HG03280 (cell line): ENCODE measurements around the gene EDNRB.
A peak's percentile ranks its signal among the peaks of the same experiment; 100 is the strongest.
"Not testable (repeated sequence)": the region's sequence is repeated elsewhere in the genome, so short reads cannot be mapped to it uniquely, and the experiment has no call there.

Experiments used
- ATAC-seq: cut with Tn5 transposase; IDR thresholded peaks from one replicate; pipeline ENCODE4 v1.9.1; 2021; ENCODE audit warnings: mild to moderate bottlenecking, moderate library complexity; ENCODE audit not compliant: unreplicated experiment

Gene EDNRB

GRCh38 chr13:77918391-77919245, at the start of gene EDNRB:
Gene EDNRB (minus strand): TSS chr13:77918831. CDS start chr13:77918573, 258 bp downstream.
- no peak for ATAC-seq

- no peak for ATAC-seq
These were observed 48.0 kb upstream of the EDNRB start for GRCh38 chr13:77966671-77967070.

- no peak for ATAC-seq
These were observed 34.1 kb upstream of the EDNRB start for GRCh38 chr13:77952737-77953136.

- ATAC-seq = no peak
These were observed 33.6 kb upstream of the EDNRB start for GRCh38 chr13:77952276-77952675.

- ATAC-seq = no peak
These were observed 27.9 kb upstream of the EDNRB start for GRCh38 chr13:77946522-77946921.

GRCh38 chr13:77935063-77935462, 16.4 kb upstream of the EDNRB start:
- ATAC-seq = not testable (repeated sequence)

GRCh38 chr13:77930430-77930829, 11.8 kb upstream of the EDNRB start:
- peak; percentile 50 for ATAC-seq

GRCh38 chr13:77928909-77929308, 10.3 kb upstream of the EDNRB start:
- ATAC-seq = peak; percentile 89

- no peak for ATAC-seq
These were observed 7.0 kb upstream of the EDNRB start for GRCh38 chr13:77925616-77926015.

GRCh38 chr13:77919921-77920294, 1.3 kb upstream of the EDNRB start:
- no peak for ATAC-seq

- ATAC-seq = no peak
These were observed 752 bp upstream of the EDNRB start for GRCh38 chr13:77919246-77919920.

GRCh38 chr13:77916488-77916887, 2.1 kb downstream of the EDNRB start:
- no peak for ATAC-seq

- ATAC-seq = no peak
These were observed 2.9 kb downstream of the EDNRB start for GRCh38 chr13:77915686-77916085.

- no peak for ATAC-seq
These were observed 5.6 kb downstream of the EDNRB start for GRCh38 chr13:77913003-77913402.

- ATAC-seq = no peak
These were observed 6.9 kb downstream of the EDNRB start for GRCh38 chr13:77911751-77912150.

GRCh38 chr13:77909827-77910226, 8.8 kb downstream of the EDNRB start:
- ATAC-seq = no peak

GRCh38 chr13:77908531-77908930, 10.1 kb downstream of the EDNRB start:
- ATAC-seq = no peak

GRCh38 chr13:77907666-77908341, 10.8 kb downstream of the EDNRB start:
- ATAC-seq = no peak

GRCh38 chr13:77904031-77904430, 14.6 kb downstream of the EDNRB start:
- no peak for ATAC-seq

- no peak for ATAC-seq
These were observed 15.2 kb downstream of the EDNRB start for GRCh38 chr13:77903435-77903834.

GRCh38 chr13:77902319-77902963, 16.2 kb downstream of the EDNRB start:
- no peak for ATAC-seq
